ENCODE measurements around the gene MAP3K6.

- TF ChIP-seq CTCF (conservative IDR thresholded peaks at IDR 0.05; ENCODE audit: low read depth, low read length): no peak
- TF ChIP-seq EZH2 (IDR thresholded peaks at IDR 0.05; ENCODE audit: low read length, unreplicated experiment): no peak
Measured at GRCh38 chr1:27360159-27361043, 6.4 kb downstream of the MAP3K6 start.

All from PC-3 (cell line).